ENCODE measurements around the gene PCSK6.

Gene PCSK6

GRCh38 chr15:101522621-101523559 lies 33.4 kb upstream of the PCSK6 start:
- no peak for DNase-seq

GRCh38 chr15:101522091-101522490 lies 32.6 kb upstream of the PCSK6 start:
- no peak for DNase-seq

DNA sequence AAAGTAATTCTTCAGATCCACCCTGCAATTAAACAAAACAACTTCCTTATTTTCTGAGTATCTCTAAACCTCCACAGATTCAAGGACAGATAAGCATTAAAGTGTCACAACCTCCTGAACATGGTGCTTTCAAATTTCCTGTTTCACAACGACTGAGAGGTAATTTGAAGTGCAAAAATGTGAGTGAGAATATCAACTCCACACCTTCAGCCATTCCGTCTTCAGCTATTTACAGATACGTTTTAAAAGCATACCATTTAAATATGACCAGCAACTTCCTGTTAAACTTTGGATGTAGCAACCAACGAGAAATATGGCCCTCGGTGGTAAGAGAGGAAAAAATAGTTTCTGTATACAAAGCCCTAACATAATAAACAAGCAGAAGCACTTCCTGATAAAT lies 32.1 kb upstream of the PCSK6 start:
- no peak for DNase-seq

DNA sequence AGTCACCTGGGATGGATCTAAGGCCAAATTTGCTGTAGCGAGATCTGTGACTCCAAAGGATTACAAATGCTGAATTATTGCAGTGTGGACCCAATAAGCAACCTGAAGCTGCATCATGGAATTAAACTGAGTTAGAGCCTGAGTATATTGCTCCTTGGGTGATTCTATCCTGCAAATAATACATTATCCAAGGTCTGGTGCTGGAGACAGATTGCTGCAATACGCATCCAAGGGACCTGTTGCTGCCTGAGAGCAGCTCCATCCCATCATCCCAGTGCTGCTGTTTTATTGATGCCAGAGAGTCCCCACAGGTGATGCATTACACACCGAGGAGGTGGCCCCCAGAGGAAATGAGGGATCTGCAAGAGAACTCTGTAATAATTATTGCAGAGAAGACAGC lies 31.6 kb upstream of the PCSK6 start:
- no peak for DNase-seq

DNA sequence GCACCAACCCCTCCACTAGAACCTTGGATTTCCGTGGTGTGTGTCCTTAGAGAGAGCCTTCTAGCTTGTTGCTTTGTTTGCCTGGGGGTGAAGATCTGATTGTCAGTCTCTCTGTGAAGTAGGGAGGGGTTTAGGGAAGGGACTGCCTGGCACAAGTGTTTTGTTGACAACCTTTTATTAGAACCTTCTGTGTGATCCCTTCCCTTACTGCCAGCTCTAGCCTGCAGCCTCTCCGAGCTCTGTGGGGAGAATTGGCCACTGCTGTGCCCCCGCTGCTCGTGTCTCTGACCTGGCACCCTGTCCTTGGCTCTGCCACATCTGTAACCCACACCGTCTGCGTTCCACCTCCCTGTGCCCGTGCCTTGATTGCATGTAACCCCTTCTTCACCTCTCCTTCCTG lies 30.9 kb upstream of the PCSK6 start:
- no peak for DNase-seq

DNA sequence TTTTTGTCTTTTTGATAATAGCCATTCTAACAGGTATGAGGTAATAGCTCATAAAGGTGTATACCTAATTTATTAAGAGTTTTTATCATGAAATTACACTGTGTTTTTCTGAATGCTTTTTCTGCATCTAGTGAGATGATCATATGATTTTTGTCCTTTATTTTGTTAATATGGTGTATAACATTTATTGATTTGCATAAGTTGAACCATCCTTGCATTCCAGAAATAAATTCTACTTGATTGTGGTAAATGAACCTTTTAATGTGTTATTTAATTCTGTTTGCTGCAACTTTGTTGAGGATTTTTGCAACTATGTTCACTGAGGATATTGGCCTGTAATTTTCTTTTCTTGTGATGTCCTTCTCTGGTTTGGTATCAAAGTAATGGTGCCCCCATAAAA lies 28.0 kb upstream of the PCSK6 start:
- no peak for DNase-seq

DNA sequence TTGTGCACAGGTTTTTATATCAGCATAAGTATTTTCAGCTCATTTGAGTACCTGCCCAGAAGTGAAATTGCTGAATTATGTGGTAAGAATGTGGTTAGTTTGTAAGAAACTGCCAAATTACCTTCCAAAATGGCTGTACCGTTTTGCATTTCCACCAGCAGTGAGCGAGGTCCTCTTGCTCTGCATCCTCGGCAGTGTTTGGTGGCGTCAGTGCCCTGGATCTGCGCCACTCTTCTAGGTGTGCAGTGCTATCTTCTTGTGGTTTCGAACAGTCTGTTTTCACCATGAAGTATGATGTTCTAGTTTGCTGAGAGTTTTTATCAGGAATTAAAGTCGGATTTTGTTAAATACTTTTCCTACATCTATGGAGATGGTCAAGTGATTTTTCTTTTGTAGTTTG lies 24.8 kb upstream of the PCSK6 start:
- DNase-seq: no peak

DNA sequence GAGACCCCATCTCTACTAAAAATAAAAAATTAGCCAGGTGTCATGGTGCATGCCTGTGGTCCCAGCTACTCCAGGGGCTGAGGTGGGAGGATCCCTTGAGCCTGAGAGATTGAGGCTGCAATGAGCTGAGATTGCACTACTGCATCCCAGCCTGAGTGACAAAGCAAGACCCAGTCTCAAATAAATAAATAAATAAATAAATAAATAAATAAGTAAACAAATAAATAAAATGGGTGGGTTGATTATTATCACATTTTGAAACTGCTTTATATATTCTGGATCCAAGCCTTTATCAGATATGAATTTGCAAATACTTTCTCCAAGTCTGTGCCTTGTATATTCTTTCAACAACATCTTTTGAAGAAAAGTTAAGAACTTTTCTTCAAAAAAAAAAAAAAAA lies 22.2 kb upstream of the PCSK6 start:
- no peak for DNase-seq

DNA sequence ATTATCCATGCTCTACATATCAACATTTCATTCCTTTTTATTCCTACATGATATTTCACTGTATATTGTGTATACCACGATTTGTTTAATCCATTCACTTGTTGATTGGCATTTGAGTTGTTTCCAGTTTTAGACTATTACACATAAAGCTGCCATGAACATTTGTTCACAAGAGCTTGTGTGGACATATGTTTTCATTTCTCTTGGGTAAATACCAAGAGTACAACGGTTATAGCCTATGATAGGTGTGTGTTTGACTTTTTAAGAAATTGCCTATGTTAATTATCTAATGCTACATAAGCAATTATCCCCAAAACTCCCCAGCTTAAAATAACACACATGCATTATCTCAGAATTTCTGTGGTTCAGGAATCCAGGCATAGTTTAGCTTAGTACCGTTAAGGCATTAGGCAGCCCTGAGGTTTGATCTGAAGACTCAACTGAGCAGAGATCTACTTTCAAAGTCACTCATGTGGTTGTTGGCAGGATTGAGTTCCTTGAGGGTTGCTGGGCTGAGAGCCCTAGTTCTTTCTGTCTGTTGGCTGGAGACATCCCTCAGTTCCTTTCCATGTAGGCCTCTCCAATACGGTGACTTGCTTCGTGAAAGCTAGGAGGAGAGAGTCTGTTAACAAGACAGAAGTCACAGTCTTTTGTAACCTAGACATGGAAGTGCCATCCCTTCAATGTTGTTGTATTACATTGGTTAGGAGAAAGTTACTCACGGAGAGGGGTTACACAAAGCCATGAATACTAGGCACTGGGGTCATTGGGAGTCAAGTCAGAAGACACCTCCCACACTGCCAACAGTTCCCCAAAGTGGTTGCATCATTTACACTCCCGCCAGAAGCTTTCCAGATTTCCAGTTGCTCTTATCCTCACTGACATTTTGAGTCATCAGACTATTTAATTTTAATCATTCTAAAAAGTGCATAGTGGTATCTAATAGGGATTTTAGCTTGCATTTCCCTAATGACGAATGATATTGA lies 21.0 kb upstream of the PCSK6 start:
- DNase-seq: no peak

DNA sequence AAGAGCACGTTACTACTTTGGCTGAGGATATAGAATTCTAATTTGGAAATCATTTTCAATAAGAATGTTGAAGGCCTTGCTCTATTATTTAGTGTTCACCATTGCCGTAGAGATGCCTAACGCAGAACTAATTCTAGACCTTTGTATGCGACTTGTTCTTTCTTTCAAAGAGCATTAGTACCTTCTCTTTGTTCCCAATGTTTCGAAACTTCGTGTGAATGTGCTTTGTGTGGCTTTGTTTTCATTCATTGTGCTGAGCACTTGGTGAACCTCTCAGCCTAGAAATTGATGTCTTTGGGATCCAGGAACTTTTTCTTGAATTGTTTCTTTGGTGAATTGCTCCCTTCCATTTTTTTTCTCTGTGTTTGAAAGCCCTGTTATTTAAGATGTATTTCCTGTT lies 19.8 kb upstream of the PCSK6 start:
- no peak for DNase-seq

GRCh38 chr15:101506491-101506890 lies 17.0 kb upstream of the PCSK6 start:
- no peak for DNase-seq

- no peak for DNase-seq
These were observed 16.3 kb upstream of the PCSK6 start for GRCh38 chr15:101505610-101506337.

GRCh38 chr15:101504866-101505609 lies 15.5 kb upstream of the PCSK6 start:
- no peak for DNase-seq

- no peak for DNase-seq
These were observed 14.9 kb upstream of the PCSK6 start for GRCh38 chr15:101504373-101504772.

- DNase-seq: no peak
These were observed 13.7 kb upstream of the PCSK6 start for GRCh38 chr15:101503296-101503599.

- DNase-seq: no peak
These were observed 13.2 kb upstream of the PCSK6 start for GRCh38 chr15:101502572-101503295.

DNA sequence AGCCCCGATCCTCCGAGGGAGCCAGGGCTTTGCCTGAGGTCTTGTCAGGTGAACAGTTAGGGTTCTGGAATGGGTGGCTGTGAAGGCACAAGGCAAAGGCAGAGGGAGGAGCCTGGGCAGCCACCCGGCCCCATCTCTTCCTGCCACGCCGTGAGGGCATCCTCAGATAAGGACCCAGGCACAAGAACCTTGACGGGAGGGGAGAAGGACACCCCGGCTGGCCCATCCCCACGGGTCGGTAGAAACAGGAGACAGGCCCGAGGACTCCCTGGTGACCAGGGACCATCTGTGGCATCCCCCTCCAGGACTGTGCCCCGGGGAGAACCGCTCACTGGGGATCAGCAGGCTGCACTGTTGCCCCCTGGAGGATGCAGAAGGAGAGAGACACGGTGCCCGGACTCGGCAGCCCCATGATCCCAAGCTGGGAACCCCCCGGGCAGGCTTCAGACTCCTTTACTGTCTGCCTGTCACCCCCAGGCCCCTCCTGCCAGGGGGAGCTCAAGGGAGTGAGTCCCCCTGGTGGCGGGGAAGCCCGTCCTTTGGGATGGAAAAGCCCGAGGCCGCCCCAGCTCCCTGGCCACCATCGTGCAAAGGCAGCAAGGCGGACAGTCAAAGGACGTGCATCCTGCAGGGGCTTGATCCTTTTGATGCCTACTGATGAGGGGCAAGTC lies 12.3 kb upstream of the PCSK6 start:
- no peak for DNase-seq

GRCh38 chr15:101500865-101501551 lies 11.5 kb upstream of the PCSK6 start:
- no peak for DNase-seq

DNA sequence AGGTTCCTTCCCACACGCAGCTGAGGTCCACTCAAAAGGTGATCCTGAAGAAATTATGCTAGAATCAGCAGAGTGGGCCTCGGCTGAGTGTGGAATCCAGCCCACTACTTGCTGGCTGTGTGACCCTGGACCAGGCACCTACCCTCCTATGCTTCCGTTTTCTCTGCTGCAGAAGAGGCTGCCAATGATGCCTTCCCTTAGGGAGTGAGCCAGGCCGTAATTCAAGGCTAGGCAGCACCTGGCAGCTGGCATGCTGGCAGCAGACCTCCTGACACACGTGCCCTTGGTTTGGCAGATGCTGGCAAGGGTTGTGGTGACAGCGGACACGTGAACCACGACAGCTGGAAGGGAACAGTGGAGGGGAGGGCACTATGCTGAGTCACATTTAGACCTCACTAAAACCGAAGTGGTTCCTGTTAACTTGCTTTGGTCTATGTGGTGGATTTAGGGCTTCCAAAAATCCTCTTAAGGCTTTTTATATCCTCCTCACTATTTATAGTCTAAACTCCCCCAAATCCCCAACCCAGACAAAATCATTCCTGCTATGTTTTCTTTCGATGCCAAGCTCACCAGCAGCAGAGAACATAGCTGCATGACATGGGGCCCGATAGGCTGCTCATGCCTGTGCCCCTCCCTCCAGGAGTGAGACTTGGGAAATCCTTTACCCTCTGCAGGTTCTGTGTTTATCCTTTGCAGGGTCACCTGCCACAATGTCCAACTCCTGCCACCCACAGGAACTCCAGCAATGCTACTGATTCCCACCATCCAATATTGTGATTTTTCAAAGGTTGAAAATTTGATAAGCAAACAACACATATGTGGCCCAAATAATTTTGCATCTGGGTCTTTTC lies 10.6 kb upstream of the PCSK6 start:
- peak; percentile 93 for DNase-seq

All from NCI-H1105 treated with DMSO at 0.1 percent for 48 hours (cell line).